Duodenal mucosa (tissue), 2 donors: ENCODE measurements around the gene C18orf63.

Experiments
- H3K27ac ChIP-seq: one replicate; pipeline ENCODE4 v1.7.0; 2013; ENCODE audit warnings: low read depth, low read length
- H3K27me3 ChIP-seq, 2 donors: one replicate each; pipeline ENCODE4 v1.7.0; 2013; ENCODE audit warnings: low read length in 2 of 2, control low read depth in 1 of 2; ENCODE audit not compliant: insufficient read depth in 2 of 2, control insufficient read depth in 1 of 2
- H3K36me3 ChIP-seq, 2 donors: one replicate each; pipeline ENCODE4 v1.7.0; 2013; ENCODE audit warnings: low read length in 2 of 2, control low read depth in 1 of 2; ENCODE audit not compliant: insufficient read depth in 2 of 2, control insufficient read depth in 1 of 2
- H3K4me1 ChIP-seq, 2 donors: one replicate each; pipeline ENCODE4 v1.7.0; 2013; ENCODE audit warnings: low read length in 2 of 2, control low read depth in 1 of 2; ENCODE audit not compliant: insufficient read depth in 2 of 2, control insufficient read depth in 1 of 2
- H3K4me3 ChIP-seq, 2 donors: one replicate each; pipeline ENCODE4 v1.7.0; 2013; ENCODE audit warnings: low read length in 2 of 2, low read depth in 1 of 2
- H3K9ac ChIP-seq, 2 donors: one replicate each; pipeline ENCODE4 v1.7.0; 2013; ENCODE audit warnings: low read length in 2 of 2, low read depth in 1 of 2
- H3K9me3 ChIP-seq, 2 donors: one replicate each; pipeline ENCODE4 v1.7.0; 2013; ENCODE audit warnings: low read length in 2 of 2, control low read depth in 1 of 2; ENCODE audit not compliant: control insufficient read depth in 1 of 2

The C18orf63 gene

GRCh38 chr18:74370115-74370514 is 54.5 kb downstream of the C18orf63 start:
- no peak overlapping the region for H3K27ac ChIP-seq

GRCh38 chr18:74373428-74373827 is 57.8 kb downstream of the C18orf63 start:
- Histone ChIP-seq H3K27me3 (no peaks in the 10 kb centered on the region), H3K4me1 (peaks cover 0 to 13% of the 10 kb centered on the region in 2 donors), H3K27ac (no peak overlapping the region), H3K4me3 (no peak overlapping the region), H3K9ac (no peak overlapping the region), H3K36me3 (no peaks in the 10 kb centered on the region), H3K9me3 (no peaks in the 10 kb centered on the region)

More at GRCh38 chr18:74370115-74370514, 54.5 kb downstream of the C18orf63 start:
- Histone ChIP-seq H3K4me1 (peaks cover 0 to 13% of the 10 kb centered on the region in 2 donors), H3K9ac (no peak overlapping the region), H3K36me3 (no peaks in the 10 kb centered on the region), H3K9me3 (no peaks in the 10 kb centered on the region), H3K27me3 (no peaks in the 10 kb centered on the region), H3K4me3 (no peak overlapping the region)

- Histone ChIP-seq H3K9ac (no peak overlapping the region), H3K36me3 (no peaks in the 10 kb centered on the region), H3K4me1 (no peaks in the 10 kb centered on the region), H3K27ac (no peak overlapping the region), H3K9me3 (no peaks in the 10 kb centered on the region), H3K4me3 (no peak overlapping the region), H3K27me3 (no peaks in the 10 kb centered on the region)
Observed at GRCh38 chr18:74375999-74376398, 60.4 kb downstream of the C18orf63 start.

GRCh38 chr18:74376523-74376922 is 60.9 kb downstream of the C18orf63 start:
- Histone ChIP-seq H3K4me1 (no peaks in the 10 kb centered on the region), H3K4me3 (no peak overlapping the region), H3K27ac (no peak overlapping the region), H3K9ac (no peak overlapping the region), H3K27me3 (no peaks in the 10 kb centered on the region), H3K36me3 (no peaks in the 10 kb centered on the region), H3K9me3 (no peaks in the 10 kb centered on the region)

GRCh38 chr18:74377776-74378175 is 62.1 kb downstream of the C18orf63 start:
- Histone ChIP-seq H3K4me1 (no peaks in the 10 kb centered on the region), H3K9me3 (no peaks in the 10 kb centered on the region), H3K27ac (no peak overlapping the region), H3K27me3 (no peaks in the 10 kb centered on the region), H3K4me3 (no peak overlapping the region), H3K9ac (no peak overlapping the region), H3K36me3 (no peaks in the 10 kb centered on the region)

- no peak overlapping the region for H3K4me3 ChIP-seq
- no peak overlapping the region for H3K27ac ChIP-seq
- H3K4me1 ChIP-seq: no peaks in the 10 kb centered on the region
- H3K9ac ChIP-seq: no peak overlapping the region
- no peaks in the 10 kb centered on the region for H3K27me3 ChIP-seq
- no peaks in the 10 kb centered on the region for H3K9me3 ChIP-seq
- H3K36me3 ChIP-seq: no peaks in the 10 kb centered on the region
Observed at GRCh38 chr18:74378179-74378682, 62.6 kb downstream of the C18orf63 start.

GRCh38 chr18:74380916-74381315 is 65.3 kb downstream of the C18orf63 start:
- Histone ChIP-seq H3K27me3 (no peaks in the 10 kb centered on the region), H3K36me3 (no peaks in the 10 kb centered on the region), H3K9ac (no peak overlapping the region), H3K27ac (no peak overlapping the region), H3K4me3 (no peak overlapping the region), H3K4me1 (no peaks in the 10 kb centered on the region), H3K9me3 (no peaks in the 10 kb centered on the region)

- Histone ChIP-seq H3K4me1 (no peaks in the 10 kb centered on the region), H3K36me3 (no peaks in the 10 kb centered on the region), H3K27me3 (no peaks in the 10 kb centered on the region), H3K27ac (no peak overlapping the region), H3K4me3 (no peak overlapping the region), H3K9me3 (no peaks in the 10 kb centered on the region), H3K9ac (no peak overlapping the region)
Observed at GRCh38 chr18:74381621-74382295, 66.1 kb downstream of the C18orf63 start.

- Histone ChIP-seq H3K4me1 (no peaks in the 10 kb centered on the region), H3K9me3 (no peaks in the 10 kb centered on the region), H3K4me3 (no peak overlapping the region), H3K36me3 (no peaks in the 10 kb centered on the region), H3K27ac (no peak overlapping the region), H3K27me3 (no peaks in the 10 kb centered on the region), H3K9ac (no peak overlapping the region)
Observed at GRCh38 chr18:74382481-74383017, 66.9 kb downstream of the C18orf63 start.

- no peaks in the 10 kb centered on the region for H3K36me3 ChIP-seq
- no peak overlapping the region for H3K27ac ChIP-seq
Observed at GRCh38 chr18:74387383-74387782, 71.7 kb downstream of the C18orf63 start.

More at GRCh38 chr18:74387383-74387782, 71.7 kb downstream of the C18orf63 start:
- peaks cover 0 to 2% of the 10 kb centered on the region in 2 donors for H3K27me3 ChIP-seq
- H3K9me3 ChIP-seq: no peaks in the 10 kb centered on the region
- no peak overlapping the region for H3K9ac ChIP-seq
- no peak overlapping the region for H3K4me3 ChIP-seq
- no peaks in the 10 kb centered on the region for H3K4me1 ChIP-seq
